ENCODE measurements around the gene HSPB6. TPM values are rescaled to one million over a fixed set of nuclear protein-coding genes. Genes with fewer than 3 reads are reported as not detected.
"Not testable (repeated sequence)": the region's sequence is repeated elsewhere in the genome, so short reads cannot be mapped to it uniquely, and the experiment has no call there.

The HSPB6 gene, protein sequence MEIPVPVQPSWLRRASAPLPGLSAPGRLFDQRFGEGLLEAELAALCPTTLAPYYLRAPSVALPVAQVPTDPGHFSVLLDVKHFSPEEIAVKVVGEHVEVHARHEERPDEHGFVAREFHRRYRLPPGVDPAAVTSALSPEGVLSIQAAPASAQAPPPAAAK
- 0.28 TPM for total RNA-seq
- polyA plus RNA-seq: 18.9 TPM
- long read RNA-seq, donor 1, partial matches to known transcripts: 0 of 1 reads
- long read RNA-seq, donor 1, other reads (novel, unspliced or antisense): 0 of 1 reads
- long read RNA-seq, donor 2, transcript HSPB6-201 (3 exons, 1,457 nt): major isoform, 9 of 9 reads
- long read RNA-seq, donor 2, partial matches to known transcripts: 0 of 9 reads
- long read RNA-seq, donor 2, other reads (novel, unspliced or antisense): 0 of 9 reads
- long read RNA-seq, donor 3, partial matches to known transcripts: 0 of 4 reads
- long read RNA-seq, donor 3, other reads (novel, unspliced or antisense): 0 of 4 reads
- long read RNA-seq, donor 4, transcript HSPB6-201 (3 exons, 1,457 nt): major isoform, 6 of 6 reads
- long read RNA-seq, donor 4, partial matches to known transcripts: 0 of 6 reads
- long read RNA-seq, donor 4, other reads (novel, unspliced or antisense): 0 of 6 reads
- long read RNA-seq, donor 5, partial matches to known transcripts: 0 of 4 reads
- long read RNA-seq, donor 5, other reads (novel, unspliced or antisense): 0 of 4 reads
- long read RNA-seq, donor 6, transcript HSPB6-201 (3 exons, 1,457 nt): major isoform, 9 of 9 reads
- long read RNA-seq, donor 6, partial matches to known transcripts: 0 of 9 reads
- long read RNA-seq, donor 6, other reads (novel, unspliced or antisense): 0 of 9 reads
- long read RNA-seq, donor 7, transcript HSPB6-201 (3 exons, 1,457 nt): major isoform, 8 of 10 reads
- long read RNA-seq, donor 7, partial matches to known transcripts: 0 of 10 reads
- long read RNA-seq, donor 7, other reads (novel, unspliced or antisense): 0 of 10 reads
- long read RNA-seq, donor 8, transcript HSPB6-201 (3 exons, 1,457 nt): major isoform, 5 of 5 reads
- long read RNA-seq, donor 8, partial matches to known transcripts: 0 of 5 reads
- long read RNA-seq, donor 8, other reads (novel, unspliced or antisense): 0 of 5 reads
- long read RNA-seq, donor 9, partial matches to known transcripts: 0 of 1 reads
- long read RNA-seq, donor 9, other reads (novel, unspliced or antisense): 0 of 1 reads
- long read RNA-seq, donor 10, transcript HSPB6-201 (3 exons, 1,457 nt): major isoform, 7 of 7 reads
- long read RNA-seq, donor 10, partial matches to known transcripts: 0 of 7 reads
- long read RNA-seq, donor 10, other reads (novel, unspliced or antisense): 0 of 7 reads

DNA sequence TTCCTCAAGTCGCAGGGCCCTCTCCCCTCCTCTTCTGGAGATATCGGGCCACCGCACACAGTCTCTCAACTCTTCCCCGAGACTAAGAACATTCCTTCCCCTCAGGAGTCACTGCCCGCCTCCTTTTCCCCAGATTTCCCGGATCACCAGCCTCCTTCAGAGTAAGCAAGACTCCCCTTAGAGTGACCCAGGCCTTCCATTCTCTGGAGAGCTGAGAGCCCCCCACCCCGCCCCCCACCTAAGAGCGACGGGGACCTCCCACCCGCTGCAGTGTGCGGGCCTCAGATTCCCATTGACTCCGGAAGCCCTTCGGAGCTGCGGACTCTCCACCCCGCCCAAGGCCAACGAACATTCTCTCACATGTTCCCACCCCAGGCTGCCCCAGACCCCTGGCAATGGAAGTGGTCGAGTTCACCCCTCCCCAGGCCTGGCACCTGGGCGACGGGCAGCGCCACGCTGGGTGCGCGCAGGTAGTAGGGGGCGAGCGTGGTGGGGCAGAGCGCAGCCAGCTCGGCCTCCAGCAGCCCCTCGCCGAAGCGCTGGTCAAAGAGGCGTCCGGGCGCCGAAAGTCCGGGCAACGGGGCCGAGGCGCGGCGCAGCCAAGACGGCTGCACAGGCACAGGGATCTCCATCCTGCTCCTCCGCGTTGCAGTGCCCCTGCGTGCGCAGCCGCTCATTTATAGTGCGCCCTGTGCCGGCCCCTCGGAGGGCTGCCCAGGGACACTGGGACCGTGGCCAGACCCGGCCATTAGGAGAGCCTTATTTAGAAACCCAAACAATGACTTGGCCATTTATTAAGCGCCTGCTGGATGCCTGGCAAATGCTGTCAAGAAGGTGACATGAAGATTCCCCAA, at the start of gene HSPB6:
Gene HSPB6, minus strand, starts transcription at position 653 of the 854 bp plus-strand sequence. Its CDS starts 21 bp downstream, at position 632.
- H3K4me3 ChIP-seq (ENCODE audit: low read length in 2 of 2): peak within 1 kb of the TSS; percentile 100
- peaks cover 0 to 10% of the 10 kb centered on the region in 2 donors for H3K9me3 ChIP-seq (ENCODE audit: control insufficient read depth in 2 of 2, insufficient read depth in 1 of 2, low read length in 1 of 2)
- WGBS: 11% methylated on average over 52 of the region's 52 CpGs
- peaks cover 27 to 35% of the 10 kb centered on the region in 2 donors for H3K4me1 ChIP-seq (ENCODE audit: control insufficient read depth in 2 of 2, insufficient read depth in 2 of 2, low read length in 2 of 2)
- H3K36me3 ChIP-seq (ENCODE audit: control insufficient read depth in 2 of 2, insufficient read depth in 2 of 2, low read length in 1 of 2): peaks cover 14 to 35% of the 10 kb centered on the region in 2 donors
- DNase-seq (ENCODE audit: low read depth in 6 of 9, low spot score in 9 of 9): no peak
- H3K27ac ChIP-seq (ENCODE audit: low read depth in 1 of 2, low read length in 1 of 2): peak within 1 kb of the TSS; percentile 44 to 77
- H3K27me3 ChIP-seq (ENCODE audit: control insufficient read depth in 2 of 2, insufficient read depth in 1 of 2, low read length in 1 of 2): peaks cover 20 to 29% of the 10 kb centered on the region in 2 donors

DNA sequence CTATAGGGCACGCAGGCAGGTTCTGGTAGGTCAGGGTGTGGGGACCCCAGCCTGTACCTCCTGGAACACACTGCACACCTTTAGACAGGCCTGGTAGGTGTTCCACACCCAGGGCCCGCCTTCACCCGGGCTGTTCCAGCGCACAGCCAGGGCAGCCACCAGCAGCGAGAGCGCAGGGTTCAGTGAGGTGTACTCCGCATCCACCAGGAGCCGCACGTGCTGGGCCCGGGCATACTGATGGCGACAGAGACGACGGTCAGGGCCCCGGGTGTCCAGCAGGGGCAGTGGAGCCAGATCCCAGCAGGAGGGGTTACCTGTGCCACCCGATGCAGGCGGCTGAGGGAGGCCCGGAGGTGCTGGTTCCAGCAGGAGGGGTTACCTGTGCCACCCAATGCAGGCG, 49.8 kb upstream of the HSPB6 start:
- no peak overlapping the region for H3K27ac ChIP-seq (ENCODE audit: low read depth in 1 of 2, low read length in 1 of 2)
- no peaks in the 10 kb centered on the region for H3K27me3 ChIP-seq (ENCODE audit: control insufficient read depth in 2 of 2, insufficient read depth in 1 of 2, low read length in 1 of 2)
- H3K9me3 ChIP-seq (ENCODE audit: control insufficient read depth in 2 of 2, insufficient read depth in 1 of 2, low read length in 1 of 2): no peaks in the 10 kb centered on the region
- no peaks in the 10 kb centered on the region for H3K36me3 ChIP-seq (ENCODE audit: control insufficient read depth in 2 of 2, insufficient read depth in 2 of 2, low read length in 1 of 2)
- no peak for DNase-seq (ENCODE audit: low read depth in 6 of 9, low spot score in 9 of 9)
- H3K4me1 ChIP-seq (ENCODE audit: control insufficient read depth in 2 of 2, insufficient read depth in 2 of 2, low read length in 2 of 2): no peaks in the 10 kb centered on the region
- H3K4me3 ChIP-seq (ENCODE audit: low read length in 2 of 2): no peak overlapping the region
- 95% methylated on average over 18 of the region's 18 CpGs for WGBS

DNA sequence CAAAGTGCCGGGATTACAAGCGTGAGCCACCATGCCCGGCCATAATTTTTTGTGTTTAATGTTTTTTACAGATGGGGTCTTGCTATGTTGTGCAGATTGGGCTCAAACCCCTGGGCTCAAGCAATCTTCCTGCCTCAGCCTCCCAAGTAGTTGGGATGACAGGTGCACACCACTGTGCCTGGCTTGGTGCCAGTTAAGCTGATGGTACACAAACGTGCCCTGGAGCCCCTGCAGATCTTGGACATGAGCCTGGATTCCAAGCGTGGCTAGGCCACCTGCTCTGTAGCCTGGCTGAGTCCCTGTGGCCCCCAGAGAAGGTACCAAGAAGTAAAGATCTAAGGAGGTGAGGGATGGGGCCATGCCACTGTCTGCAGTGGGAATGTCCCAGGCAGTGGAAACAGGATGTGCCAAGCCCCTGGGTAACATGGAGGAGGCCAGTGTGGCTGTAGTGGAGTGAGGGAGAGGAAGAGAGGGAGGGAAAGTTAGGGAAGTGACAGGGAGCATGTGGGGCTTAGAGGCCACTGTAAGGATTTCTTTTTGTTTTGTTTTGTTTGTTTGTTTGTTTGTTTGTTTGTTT, 48.8 kb upstream of the HSPB6 start:
- H3K27me3 ChIP-seq (ENCODE audit: control insufficient read depth in 2 of 2, insufficient read depth in 1 of 2, low read length in 1 of 2): no peaks in the 10 kb centered on the region
- H3K9me3 ChIP-seq (ENCODE audit: control insufficient read depth in 2 of 2, insufficient read depth in 1 of 2, low read length in 1 of 2): no peaks in the 10 kb centered on the region
- no peak overlapping the region for H3K4me3 ChIP-seq (ENCODE audit: low read length in 2 of 2)
- H3K4me1 ChIP-seq (ENCODE audit: control insufficient read depth in 2 of 2, insufficient read depth in 2 of 2, low read length in 2 of 2): no peaks in the 10 kb centered on the region
- no peak for DNase-seq (ENCODE audit: low read depth in 6 of 9, low spot score in 9 of 9)
- 78% methylated on average over 5 of the region's 5 CpGs for WGBS
- no peak overlapping the region for H3K27ac ChIP-seq (ENCODE audit: low read depth in 1 of 2, low read length in 1 of 2)
- H3K36me3 ChIP-seq (ENCODE audit: control insufficient read depth in 2 of 2, insufficient read depth in 2 of 2, low read length in 1 of 2): no peaks in the 10 kb centered on the region

DNA sequence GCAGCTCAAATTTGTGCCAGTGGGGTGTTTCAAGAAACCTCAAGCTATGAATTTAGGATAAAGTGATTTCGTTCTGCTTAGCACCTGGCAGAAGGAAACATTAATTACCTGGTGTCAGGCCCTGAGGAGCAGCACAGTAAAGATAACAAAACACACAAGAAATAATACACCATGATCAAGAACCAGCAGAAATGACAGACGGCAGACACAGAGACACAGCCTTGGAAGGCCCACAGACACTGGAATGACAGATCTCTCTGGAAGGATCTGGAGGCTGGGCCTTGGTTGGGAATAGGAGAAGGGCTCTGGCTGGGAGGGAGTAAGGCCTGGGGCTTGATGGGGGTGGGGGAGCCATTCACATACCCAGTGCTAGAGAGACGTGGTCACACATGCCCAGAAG, 45.0 kb upstream of the HSPB6 start:
- H3K27ac ChIP-seq (ENCODE audit: low read depth in 1 of 2, low read length in 1 of 2): no peak overlapping the region
- no peaks in the 10 kb centered on the region for H3K9me3 ChIP-seq (ENCODE audit: control insufficient read depth in 2 of 2, insufficient read depth in 1 of 2, low read length in 1 of 2)
- 72% methylated on average over 3 of the region's 3 CpGs for WGBS
- peaks cover 0 to 24% of the 10 kb centered on the region in 2 donors for H3K27me3 ChIP-seq (ENCODE audit: control insufficient read depth in 2 of 2, insufficient read depth in 1 of 2, low read length in 1 of 2)
- H3K4me3 ChIP-seq (ENCODE audit: low read length in 2 of 2): no peak overlapping the region
- H3K36me3 ChIP-seq (ENCODE audit: control insufficient read depth in 2 of 2, insufficient read depth in 2 of 2, low read length in 1 of 2): no peaks in the 10 kb centered on the region
- no peaks in the 10 kb centered on the region for H3K4me1 ChIP-seq (ENCODE audit: control insufficient read depth in 2 of 2, insufficient read depth in 2 of 2, low read length in 2 of 2)
- DNase-seq (ENCODE audit: low read depth in 6 of 9, low spot score in 9 of 9): no peak

DNA sequence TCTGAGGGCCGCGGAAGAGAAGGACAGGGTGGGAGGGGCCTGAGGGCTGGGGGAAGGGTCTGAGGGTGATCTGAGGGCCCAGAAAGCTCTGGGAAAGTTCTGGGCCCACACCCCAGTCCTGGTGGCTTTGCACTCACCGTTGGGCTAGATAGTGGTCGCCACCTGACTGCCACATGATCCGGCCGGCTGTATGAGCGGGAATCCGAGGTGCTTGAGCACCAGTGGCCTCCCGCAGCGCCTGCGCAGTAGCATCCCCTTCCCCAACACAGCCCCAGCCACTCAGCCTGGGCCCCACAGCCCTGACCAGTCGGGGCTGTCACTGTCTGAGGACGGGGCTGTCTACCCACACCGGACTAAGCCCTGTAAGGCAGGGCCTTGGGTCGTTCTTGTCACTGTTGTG, 40.8 kb upstream of the HSPB6 start:
- WGBS: 25% methylated on average over 15 of the region's 15 CpGs
- Histone ChIP-seq H3K27ac (ENCODE audit: low read depth in 1 of 2, low read length in 1 of 2) (no peak overlapping the region), H3K9me3 (ENCODE audit: control insufficient read depth in 2 of 2, insufficient read depth in 1 of 2, low read length in 1 of 2) (no peaks in the 10 kb centered on the region), H3K36me3 (ENCODE audit: control insufficient read depth in 2 of 2, insufficient read depth in 2 of 2, low read length in 1 of 2) (no peaks in the 10 kb centered on the region), H3K4me3 (ENCODE audit: low read length in 2 of 2) (no peak overlapping the region), H3K4me1 (ENCODE audit: control insufficient read depth in 2 of 2, insufficient read depth in 2 of 2, low read length in 2 of 2) (no peaks in the 10 kb centered on the region), H3K27me3 (ENCODE audit: control insufficient read depth in 2 of 2, insufficient read depth in 1 of 2, low read length in 1 of 2) (peaks cover 0 to 39% of the 10 kb centered on the region in 2 donors)
- DNase-seq (ENCODE audit: low read depth in 6 of 9, low spot score in 9 of 9): no peak

DNA sequence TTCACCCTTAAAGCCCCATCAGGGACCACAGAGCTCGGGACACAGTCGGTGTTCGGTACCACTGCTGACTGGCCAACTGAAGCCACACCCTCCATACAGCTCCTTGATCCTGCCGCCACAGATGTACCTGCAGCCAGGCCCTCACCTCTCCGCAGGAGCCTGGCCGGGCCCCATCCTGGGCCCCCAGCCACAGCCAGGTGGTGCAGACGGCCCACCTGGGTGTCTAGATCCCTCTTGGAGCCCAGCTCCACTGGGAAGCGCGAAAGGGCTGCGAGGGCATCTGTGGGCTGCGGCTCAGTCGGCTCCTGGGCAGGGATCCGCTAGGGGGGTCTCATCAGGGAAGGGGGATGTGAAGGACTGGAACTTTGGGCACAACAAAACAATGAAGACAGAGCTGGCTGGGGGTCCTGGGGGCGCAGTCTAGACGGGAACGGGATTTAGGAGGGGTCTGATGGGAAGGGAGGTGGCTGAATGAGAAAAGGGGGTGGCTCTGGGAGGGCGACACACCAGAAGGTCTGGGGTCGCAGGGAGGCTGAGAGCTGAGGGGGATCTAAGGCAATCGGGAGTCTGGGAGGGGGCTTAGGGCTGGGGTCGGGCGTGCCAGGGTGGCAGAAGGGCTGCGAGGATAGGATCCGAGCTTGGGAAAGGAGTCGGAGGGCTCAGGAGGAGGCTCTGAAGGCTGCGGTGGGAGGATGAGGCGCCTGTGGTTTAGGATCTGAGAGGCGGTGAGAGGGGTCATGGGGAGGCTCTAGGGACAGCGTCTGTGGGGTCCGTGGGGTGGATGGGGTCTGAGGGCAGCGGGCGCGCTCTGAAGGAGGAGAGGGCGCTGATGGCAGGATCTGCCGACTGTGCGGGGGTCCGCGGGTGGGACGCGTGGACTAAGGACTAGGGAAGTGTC, 40.1 kb upstream of the HSPB6 start:
- Histone ChIP-seq H3K27me3 (ENCODE audit: control insufficient read depth in 2 of 2, insufficient read depth in 1 of 2, low read length in 1 of 2) (peaks cover 0 to 39% of the 10 kb centered on the region in 2 donors), H3K4me3 (ENCODE audit: low read length in 2 of 2) (no peak overlapping the region), H3K9me3 (ENCODE audit: control insufficient read depth in 2 of 2, insufficient read depth in 1 of 2, low read length in 1 of 2) (no peaks in the 10 kb centered on the region), H3K4me1 (ENCODE audit: control insufficient read depth in 2 of 2, insufficient read depth in 2 of 2, low read length in 2 of 2) (no peaks in the 10 kb centered on the region), H3K36me3 (ENCODE audit: control insufficient read depth in 2 of 2, insufficient read depth in 2 of 2, low read length in 1 of 2) (no peaks in the 10 kb centered on the region), H3K27ac (ENCODE audit: low read depth in 1 of 2, low read length in 1 of 2) (no peak overlapping the region)
- no peak for DNase-seq (ENCODE audit: low read depth in 6 of 9, low spot score in 9 of 9)
- WGBS: 29% methylated on average over 39 of the region's 39 CpGs

DNA sequence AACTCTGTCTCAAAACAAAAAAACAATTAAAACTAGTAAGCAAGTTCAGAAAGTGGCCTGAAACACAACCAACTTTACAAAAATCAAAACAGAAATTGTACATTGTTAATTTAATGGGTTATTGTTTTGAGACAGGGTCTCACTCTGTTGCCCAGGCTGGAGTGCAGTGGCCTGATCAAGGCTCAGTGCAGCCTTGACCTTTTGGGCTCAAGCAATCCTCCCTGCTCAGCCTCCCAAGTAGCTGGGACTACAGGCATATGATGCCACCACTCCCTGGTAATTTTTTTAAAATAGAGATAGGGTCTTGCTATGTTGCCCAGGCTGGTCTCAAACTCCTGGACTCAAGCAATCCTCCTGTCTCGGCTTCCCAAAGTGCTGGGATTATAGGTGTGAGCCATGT, 38.7 kb upstream of the HSPB6 start:
- H3K4me1 ChIP-seq (ENCODE audit: control insufficient read depth in 2 of 2, insufficient read depth in 2 of 2, low read length in 2 of 2); H3K4me3 ChIP-seq (ENCODE audit: low read length in 2 of 2); DNase-seq (ENCODE audit: low read depth in 6 of 9, low spot score in 9 of 9); H3K9me3 ChIP-seq (ENCODE audit: control insufficient read depth in 2 of 2, insufficient read depth in 1 of 2, low read length in 1 of 2); H3K27ac ChIP-seq (ENCODE audit: low read depth in 1 of 2, low read length in 1 of 2); H3K36me3 ChIP-seq (ENCODE audit: control insufficient read depth in 2 of 2, insufficient read depth in 2 of 2, low read length in 1 of 2): not testable (repeated sequence)
- H3K27me3 ChIP-seq (ENCODE audit: control insufficient read depth in 2 of 2, insufficient read depth in 1 of 2, low read length in 1 of 2): peaks cover 0 to 39% of the 10 kb centered on the region in 2 donors
- WGBS: 90% methylated on average over 1 of the region's 1 CpG

Measured in thymus (tissue), 14 donors.